ENCODE data around the gene EID3.
A peak's percentile ranks its signal among the peaks of the same experiment; 100 is the strongest.

EID3 gene

GRCh38 chr12:104290320-104290719, 13.2 kb upstream of the EID3 start:
- DNase-seq: no peak

GRCh38 chr12:104290855-104291254, 12.7 kb upstream of the EID3 start:
- no peak for DNase-seq

- DNase-seq: no peak
Measured at GRCh38 chr12:104291867-104292524, 11.5 kb upstream of the EID3 start.

GRCh38 chr12:104292872-104293794, 10.4 kb upstream of the EID3 start:
- DNase-seq: no peak

GRCh38 chr12:104294158-104294859, 9.2 kb upstream of the EID3 start:
- DNase-seq: peak; percentile 17

GRCh38 chr12:104294927-104295668, 8.4 kb upstream of the EID3 start:
- no peak for DNase-seq

- no peak for DNase-seq
Measured at GRCh38 chr12:104295954-104296353, 7.6 kb upstream of the EID3 start.

GRCh38 chr12:104296718-104297117, 6.8 kb upstream of the EID3 start:
- DNase-seq: no peak

- no peak for DNase-seq
Measured at GRCh38 chr12:104297477-104298113, 5.9 kb upstream of the EID3 start.

- DNase-seq: no peak
Measured at GRCh38 chr12:104299842-104300481, 3.6 kb upstream of the EID3 start.

GRCh38 chr12:104304261-104305009, 896 bp downstream of the EID3 start:
- DNase-seq: no peak

- no peak for DNase-seq
Measured at GRCh38 chr12:104305349-104305748, 1.8 kb downstream of the EID3 start.

GRCh38 chr12:104306376-104306775, 2.8 kb downstream of the EID3 start:
- no peak for DNase-seq

- DNase-seq: no peak
Measured at GRCh38 chr12:104306943-104307654, 3.6 kb downstream of the EID3 start.

- no peak for DNase-seq
Measured at GRCh38 chr12:104307655-104308000, 4.1 kb downstream of the EID3 start.

- no peak for DNase-seq
Measured at GRCh38 chr12:104309446-104309993, 6.0 kb downstream of the EID3 start.

GRCh38 chr12:104310751-104311633, 7.5 kb downstream of the EID3 start:
- no peak for DNase-seq

- DNase-seq: no peak
Measured at GRCh38 chr12:104312202-104312601, 8.7 kb downstream of the EID3 start.

GRCh38 chr12:104312654-104313053, 9.1 kb downstream of the EID3 start:
- DNase-seq: no peak
